GM12892 (cell line): Measurements from ENCODE around the gene CHST14.

Experiments
- DNase-seq: peaks from one replicate; pipeline ENCODE4 v3.0.0; 2011; ENCODE audit not compliant: insufficient read length
- FAIRE-seq: peaks from 2 replicates; lab custom pipeline; 2011; peaks lifted over from hg19 to GRCh38; lab: Jason Lieb, UNC
- POLR2A ChIP-seq: IDR thresholded peaks from 2 replicates; pipeline ENCODE4 v1.6.1; 2011; ENCODE audit warnings: low read depth, low read length, control low read depth
- POLR2AphosphoS5 ChIP-seq: IDR thresholded peaks from 2 replicates; pipeline ENCODE4 v1.6.1; 2011; ENCODE audit warnings: low read depth, low read length, control low read depth
- TAF1 ChIP-seq: IDR thresholded peaks from 2 replicates; pipeline ENCODE4 v1.6.1; 2011; ENCODE audit warnings: low read depth, mild to moderate bottlenecking, control low read depth, low read length, borderline replicate concordance

CHST14 gene

DNA sequence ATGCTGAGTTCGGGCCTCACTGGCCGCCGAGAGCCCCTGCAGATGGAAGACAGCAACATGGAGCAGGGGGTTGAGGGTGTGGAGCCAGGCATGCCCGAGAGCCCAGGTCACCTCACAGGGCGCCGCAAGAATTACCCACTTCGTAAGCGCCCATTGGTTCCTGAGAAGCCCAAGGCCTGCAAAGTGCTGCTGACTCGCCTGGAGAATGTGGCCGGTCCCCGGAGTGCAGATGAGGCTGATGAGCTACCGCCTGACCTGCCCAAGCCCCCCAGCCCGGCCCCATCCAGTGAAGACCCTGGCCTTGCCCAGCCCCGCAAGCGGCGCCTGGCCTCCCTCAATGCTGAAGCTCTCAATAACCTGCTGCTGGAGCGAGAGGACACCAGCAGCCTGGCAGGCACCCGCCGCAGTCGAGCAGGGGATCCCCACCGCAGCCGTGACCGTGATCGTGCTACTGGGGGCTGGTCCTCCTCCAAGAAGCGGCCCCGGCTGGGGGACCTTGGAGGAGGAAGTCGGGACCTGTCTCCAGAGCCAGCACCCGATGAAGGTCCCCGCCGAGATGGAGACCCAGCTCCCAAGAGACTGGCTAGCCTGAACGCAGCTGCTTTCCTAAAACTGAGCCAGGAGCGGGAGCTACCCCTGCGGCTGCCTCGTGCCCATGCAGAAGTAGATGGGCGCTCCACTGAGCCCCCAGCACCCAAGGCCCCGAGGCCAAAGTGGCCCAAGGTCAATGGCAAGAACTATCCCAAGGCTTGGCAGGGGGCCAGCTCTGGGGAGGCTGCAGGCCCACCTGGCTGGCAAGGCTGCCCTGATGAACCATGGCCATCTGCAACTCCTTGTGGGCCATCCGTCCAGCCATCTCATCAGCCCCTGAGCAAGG is 12.1 kb upstream of the CHST14 start:
- FAIRE-seq (no peak), DNase-seq (no peak)
- TF ChIP-seq POLR2AphosphoS5 (no peak), POLR2A (no peak), TAF1 (no peak)

DNA sequence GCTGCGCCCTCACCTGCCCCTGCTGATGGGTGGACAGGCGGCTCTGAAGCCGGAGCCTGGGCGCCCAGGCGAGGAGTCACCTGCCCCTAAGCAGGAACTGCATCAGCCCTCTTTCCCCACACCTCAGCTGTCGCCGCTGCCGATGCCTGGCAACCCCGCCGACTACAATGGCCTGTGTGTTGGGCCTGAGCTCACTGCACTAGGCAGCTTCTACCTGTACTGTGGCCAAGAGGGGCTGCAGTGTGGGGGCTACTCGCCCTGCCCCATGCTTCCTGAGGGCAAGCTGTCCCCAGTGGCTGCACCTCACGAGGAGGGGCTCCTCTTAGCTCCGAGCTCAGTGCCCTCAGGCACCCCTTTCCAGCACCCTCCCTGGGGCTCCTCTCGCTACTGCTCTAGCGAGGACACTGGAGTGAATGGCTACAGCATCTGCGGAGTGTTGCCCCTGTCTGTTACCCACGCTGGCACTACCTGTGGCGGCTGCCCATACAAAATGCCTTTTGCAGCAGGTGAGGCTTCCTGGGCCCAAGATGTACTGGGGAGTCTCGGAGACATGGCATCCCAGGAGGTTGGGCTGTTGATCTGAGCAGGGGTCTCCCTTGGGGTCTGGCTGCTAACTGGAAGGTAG is 11.3 kb upstream of the CHST14 start:
- DNase-seq (no peak), FAIRE-seq (no peak)
- TF ChIP-seq POLR2A (no peak), TAF1 (no peak), POLR2AphosphoS5 (no peak)

GRCh38 chr15:40460404-40460803 is 10.4 kb upstream of the CHST14 start:
- no peak for FAIRE-seq
- no peak for TF ChIP-seq POLR2AphosphoS5
- no peak for TF ChIP-seq POLR2A
- TF ChIP-seq TAF1, result no peak
- no peak for DNase-seq

DNA sequence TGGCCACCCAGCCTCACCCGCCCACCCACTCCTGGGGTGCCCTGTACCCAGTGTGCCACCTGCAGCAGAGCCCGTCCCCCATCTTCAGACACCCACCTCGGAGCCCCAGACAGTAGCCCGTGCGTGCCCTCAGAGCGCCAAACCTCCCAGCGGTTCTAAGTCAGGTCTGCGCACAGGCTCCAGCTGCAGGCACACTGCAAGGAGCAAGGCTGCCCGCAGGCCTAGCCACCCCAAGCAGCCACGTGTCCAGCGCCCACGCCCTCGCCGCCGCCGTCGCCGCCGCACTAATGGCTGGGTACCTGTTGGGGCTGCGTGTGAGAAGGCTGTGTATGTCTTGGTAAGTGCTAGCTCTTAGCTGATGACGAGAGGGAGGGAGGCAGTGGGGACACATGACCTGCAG is 8.8 kb upstream of the CHST14 start:
- no peak for TF ChIP-seq POLR2AphosphoS5
- no peak for TF ChIP-seq TAF1
- TF ChIP-seq POLR2A, result no peak
- FAIRE-seq, result no peak
- no peak for DNase-seq

DNA sequence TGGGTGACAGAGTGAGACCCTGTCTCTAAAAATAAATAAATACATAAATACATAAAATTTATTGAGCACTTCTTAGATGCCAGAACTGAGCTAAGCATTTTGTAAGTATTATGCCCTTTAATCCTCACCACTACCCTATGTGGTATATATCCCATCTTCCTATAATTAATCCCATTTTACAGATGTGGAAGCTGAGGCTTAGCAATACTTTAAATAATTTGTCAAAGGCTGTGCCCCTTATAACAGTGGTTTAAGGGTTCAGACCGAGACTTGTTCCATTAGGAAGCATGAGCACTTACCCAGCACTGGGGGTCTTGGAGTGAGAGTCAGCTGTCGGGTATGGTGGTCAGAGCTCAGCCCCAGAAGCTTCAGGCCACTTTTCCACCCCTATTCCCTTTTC is 7.5 kb upstream of the CHST14 start:
- no peak for DNase-seq
- TF ChIP-seq TAF1 (no peak), POLR2A (no peak), POLR2AphosphoS5 (no peak)
- FAIRE-seq, result no peak

DNA sequence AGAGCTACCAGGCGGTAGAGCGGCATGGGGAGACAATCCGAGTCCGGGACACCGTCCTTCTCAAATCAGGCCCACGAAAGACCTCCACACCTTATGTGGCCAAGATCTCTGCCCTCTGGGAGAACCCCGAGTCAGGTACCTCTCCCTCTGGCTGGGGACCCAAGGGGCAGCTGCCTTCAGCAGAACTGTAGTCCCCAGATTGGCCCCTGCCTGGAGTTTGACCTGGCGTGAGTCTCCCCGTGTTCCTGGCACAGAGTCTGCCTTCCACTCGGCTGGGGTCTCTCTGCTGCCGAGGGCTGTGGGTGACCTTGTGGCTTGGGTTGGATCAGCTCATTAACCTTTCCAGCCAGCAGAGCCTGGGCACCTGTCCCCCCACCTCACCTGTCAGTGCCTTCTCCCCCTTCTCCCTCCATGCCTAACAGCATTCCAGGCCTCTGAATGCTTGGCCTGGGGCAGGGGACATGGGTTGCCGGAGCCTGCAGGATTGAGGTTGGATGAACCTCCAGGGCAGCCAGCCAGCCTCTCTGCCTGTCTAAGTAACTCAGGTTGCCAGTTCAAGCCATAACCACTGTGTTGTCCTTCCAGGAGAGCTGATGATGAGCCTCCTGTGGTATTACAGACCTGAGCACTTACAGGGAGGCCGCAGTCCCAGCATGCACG is 6.8 kb upstream of the CHST14 start:
- no peak for DNase-seq
- TF ChIP-seq POLR2A (no peak), POLR2AphosphoS5 (no peak), TAF1 (no peak)
- no peak for FAIRE-seq

DNA sequence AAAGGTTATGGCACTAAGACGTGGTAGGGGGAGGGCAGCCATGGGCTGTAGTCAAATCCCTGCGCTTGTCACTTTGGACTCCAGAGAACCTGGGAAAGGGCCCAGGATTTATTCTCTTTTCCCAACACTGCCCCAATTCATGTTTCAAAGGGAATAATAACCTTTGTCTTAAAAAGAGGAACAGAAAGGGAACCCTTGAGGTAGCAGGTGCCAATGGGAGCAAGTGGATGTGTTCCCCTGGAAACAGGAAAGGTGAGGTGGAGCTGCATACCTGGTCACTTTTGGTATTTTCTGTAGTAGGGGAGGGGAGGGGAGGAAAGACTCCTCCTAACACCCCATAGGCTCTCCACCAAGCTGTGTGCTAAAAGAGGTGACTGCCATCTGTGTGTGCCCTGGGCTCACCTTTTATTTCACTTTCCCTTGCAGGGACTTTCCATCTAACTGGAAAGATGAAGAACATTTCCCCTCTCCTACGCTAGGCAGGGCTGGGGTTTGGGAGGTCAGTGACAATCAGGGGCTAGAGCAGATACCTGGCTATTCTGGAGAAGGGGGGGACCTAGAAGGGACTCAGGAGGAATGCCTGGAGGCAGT is 6.1 kb upstream of the CHST14 start:
- FAIRE-seq (no peak), DNase-seq (no peak)
- no peak for TF ChIP-seq TAF1
- TF ChIP-seq POLR2AphosphoS5, result no peak
- TF ChIP-seq POLR2A, result no peak

GRCh38 chr15:40465939-40466338 is 4.8 kb upstream of the CHST14 start:
- DNase-seq (no peak), FAIRE-seq (no peak)
- TF ChIP-seq TAF1, result no peak
- no peak for TF ChIP-seq POLR2AphosphoS5
- TF ChIP-seq POLR2A, result no peak

- DNase-seq (no peak), FAIRE-seq (no peak)
- TF ChIP-seq TAF1 (no peak), POLR2A (no peak), POLR2AphosphoS5 (no peak)
Measured at GRCh38 chr15:40466426-40467260, 4.1 kb upstream of the CHST14 start.

DNA sequence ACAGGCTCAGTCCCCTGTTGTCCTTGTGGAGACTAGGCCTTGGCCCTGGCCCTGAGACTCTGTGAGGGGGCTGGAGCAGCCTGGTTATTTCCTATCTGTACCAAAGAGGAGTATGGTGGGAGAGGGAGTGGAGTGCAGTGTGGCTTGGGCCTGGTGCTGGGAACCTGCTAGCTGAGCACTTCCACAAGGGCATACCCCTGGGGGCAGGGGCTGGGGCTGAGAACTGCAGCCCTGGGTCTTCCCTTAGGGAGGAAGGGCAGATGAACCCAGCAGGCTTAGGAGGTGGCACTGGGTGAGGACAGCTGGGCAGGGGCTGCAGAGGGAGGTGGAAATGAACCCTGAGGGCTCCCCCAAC is 3.5 kb upstream of the CHST14 start:
- no peak for DNase-seq
- no peak for FAIRE-seq
- no peak for TF ChIP-seq POLR2AphosphoS5
- TF ChIP-seq TAF1, result no peak
- TF ChIP-seq POLR2A, result no peak

- no peak for TF ChIP-seq POLR2A
- no peak for TF ChIP-seq TAF1
- no peak for TF ChIP-seq POLR2AphosphoS5
- FAIRE-seq, result no peak
- no peak for DNase-seq
Measured at GRCh38 chr15:40468898-40469331, 1.9 kb upstream of the CHST14 start.
